ENCODE measurements around the gene NPSR1.

GRCh38 chr7:34747867-34748727, 90.1 kb downstream of the NPSR1 start:
- TF ChIP-seq, protein P1, sequence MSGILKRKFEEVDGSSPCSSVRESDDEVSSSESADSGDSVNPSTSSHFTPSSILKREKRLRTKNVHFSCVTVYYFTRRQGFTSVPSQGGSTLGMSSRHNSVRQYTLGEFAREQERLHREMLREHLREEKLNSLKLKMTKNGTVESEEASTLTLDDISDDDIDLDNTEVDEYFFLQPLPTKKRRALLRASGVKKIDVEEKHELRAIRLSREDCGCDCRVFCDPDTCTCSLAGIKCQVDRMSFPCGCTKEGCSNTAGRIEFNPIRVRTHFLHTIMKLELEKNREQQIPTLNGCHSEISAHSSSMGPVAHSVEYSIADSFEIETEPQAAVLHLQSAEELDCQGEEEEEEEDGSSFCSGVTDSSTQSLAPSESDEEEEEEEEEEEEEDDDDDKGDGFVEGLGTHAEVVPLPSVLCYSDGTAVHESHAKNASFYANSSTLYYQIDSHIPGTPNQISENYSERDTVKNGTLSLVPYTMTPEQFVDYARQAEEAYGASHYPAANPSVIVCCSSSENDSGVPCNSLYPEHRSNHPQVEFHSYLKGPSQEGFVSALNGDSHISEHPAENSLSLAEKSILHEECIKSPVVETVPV (CRISPR knock-in tag; IDR thresholded peaks at IDR 0.05) = no peak
- no peak for TF ChIP-seq ESRRG (CRISPR knock-in tag; IDR thresholded peaks at IDR 0.05)

Data from SK-N-SH treated with all-trans-retinoic acid at 6 μM for 48 hours (cell line).